ENCODE measurements around the gene FNBP1L.

DNA sequence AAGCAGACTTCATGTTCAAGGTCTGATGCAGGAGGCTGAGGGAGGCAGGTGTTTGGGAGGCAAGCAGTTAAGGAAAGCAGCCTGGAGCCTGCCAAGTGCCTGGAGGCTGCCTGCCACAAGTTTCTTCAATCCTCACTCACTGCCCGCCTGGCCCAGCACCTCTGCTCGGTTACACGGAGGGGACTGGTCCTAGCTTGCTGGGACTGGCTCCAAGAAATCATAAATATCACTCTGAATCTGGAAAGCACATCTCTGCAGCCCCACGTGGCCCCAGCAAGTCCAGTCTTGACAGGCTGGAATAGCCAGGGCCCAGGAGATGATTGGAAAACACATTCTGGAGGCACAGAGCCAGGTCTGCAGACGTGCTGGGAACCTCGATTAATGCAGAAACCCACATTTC, 149.8 kb downstream of the FNBP1L start:
- TF ChIP-seq, protein P1, sequence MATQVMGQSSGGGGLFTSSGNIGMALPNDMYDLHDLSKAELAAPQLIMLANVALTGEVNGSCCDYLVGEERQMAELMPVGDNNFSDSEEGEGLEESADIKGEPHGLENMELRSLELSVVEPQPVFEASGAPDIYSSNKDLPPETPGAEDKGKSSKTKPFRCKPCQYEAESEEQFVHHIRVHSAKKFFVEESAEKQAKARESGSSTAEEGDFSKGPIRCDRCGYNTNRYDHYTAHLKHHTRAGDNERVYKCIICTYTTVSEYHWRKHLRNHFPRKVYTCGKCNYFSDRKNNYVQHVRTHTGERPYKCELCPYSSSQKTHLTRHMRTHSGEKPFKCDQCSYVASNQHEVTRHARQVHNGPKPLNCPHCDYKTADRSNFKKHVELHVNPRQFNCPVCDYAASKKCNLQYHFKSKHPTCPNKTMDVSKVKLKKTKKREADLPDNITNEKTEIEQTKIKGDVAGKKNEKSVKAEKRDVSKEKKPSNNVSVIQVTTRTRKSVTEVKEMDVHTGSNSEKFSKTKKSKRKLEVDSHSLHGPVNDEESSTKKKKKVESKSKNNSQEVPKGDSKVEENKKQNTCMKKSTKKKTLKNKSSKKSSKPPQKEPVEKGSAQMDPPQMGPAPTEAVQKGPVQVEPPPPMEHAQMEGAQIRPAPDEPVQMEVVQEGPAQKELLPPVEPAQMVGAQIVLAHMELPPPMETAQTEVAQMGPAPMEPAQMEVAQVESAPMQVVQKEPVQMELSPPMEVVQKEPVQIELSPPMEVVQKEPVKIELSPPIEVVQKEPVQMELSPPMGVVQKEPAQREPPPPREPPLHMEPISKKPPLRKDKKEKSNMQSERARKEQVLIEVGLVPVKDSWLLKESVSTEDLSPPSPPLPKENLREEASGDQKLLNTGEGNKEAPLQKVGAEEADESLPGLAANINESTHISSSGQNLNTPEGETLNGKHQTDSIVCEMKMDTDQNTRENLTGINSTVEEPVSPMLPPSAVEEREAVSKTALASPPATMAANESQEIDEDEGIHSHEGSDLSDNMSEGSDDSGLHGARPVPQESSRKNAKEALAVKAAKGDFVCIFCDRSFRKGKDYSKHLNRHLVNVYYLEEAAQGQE (tag by site-specific recombination; IDR thresholded peaks at IDR 0.05): no peak
- TF ChIP-seq ZNF292 (tag by site-specific recombination; IDR thresholded peaks at IDR 0.05; ENCODE audit: borderline replicate concordance, low read depth) (no peak), ZNF19 (tag by site-specific recombination; IDR thresholded peaks at IDR 0.05; ENCODE audit: low read depth) (no peak)
- TF ChIP-seq, protein P2, sequence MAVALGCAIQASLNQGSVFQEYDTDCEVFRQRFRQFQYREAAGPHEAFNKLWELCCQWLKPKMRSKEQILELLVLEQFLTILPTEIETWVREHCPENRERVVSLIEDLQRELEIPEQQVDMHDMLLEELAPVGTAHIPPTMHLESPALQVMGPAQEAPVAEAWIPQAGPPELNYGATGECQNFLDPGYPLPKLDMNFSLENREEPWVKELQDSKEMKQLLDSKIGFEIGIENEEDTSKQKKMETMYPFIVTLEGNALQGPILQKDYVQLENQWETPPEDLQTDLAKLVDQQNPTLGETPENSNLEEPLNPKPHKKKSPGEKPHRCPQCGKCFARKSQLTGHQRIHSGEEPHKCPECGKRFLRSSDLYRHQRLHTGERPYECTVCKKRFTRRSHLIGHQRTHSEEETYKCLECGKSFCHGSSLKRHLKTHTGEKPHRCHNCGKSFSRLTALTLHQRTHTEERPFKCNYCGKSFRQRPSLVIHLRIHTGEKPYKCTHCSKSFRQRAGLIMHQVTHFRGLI (tag by site-specific recombination; IDR thresholded peaks at IDR 0.05): no peak
- TF ChIP-seq, protein P3, sequence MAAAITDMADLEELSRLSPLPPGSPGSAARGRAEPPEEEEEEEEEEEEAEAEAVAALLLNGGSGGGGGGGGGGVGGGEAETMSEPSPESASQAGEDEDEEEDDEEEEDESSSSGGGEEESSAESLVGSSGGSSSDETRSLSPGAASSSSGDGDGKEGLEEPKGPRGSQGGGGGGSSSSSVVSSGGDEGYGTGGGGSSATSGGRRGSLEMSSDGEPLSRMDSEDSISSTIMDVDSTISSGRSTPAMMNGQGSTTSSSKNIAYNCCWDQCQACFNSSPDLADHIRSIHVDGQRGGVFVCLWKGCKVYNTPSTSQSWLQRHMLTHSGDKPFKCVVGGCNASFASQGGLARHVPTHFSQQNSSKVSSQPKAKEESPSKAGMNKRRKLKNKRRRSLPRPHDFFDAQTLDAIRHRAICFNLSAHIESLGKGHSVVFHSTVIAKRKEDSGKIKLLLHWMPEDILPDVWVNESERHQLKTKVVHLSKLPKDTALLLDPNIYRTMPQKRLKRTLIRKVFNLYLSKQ (tag by site-specific recombination; IDR thresholded peaks at IDR 0.05; ENCODE audit: borderline replicate concordance): no peak
- TF ChIP-seq, protein P4, sequence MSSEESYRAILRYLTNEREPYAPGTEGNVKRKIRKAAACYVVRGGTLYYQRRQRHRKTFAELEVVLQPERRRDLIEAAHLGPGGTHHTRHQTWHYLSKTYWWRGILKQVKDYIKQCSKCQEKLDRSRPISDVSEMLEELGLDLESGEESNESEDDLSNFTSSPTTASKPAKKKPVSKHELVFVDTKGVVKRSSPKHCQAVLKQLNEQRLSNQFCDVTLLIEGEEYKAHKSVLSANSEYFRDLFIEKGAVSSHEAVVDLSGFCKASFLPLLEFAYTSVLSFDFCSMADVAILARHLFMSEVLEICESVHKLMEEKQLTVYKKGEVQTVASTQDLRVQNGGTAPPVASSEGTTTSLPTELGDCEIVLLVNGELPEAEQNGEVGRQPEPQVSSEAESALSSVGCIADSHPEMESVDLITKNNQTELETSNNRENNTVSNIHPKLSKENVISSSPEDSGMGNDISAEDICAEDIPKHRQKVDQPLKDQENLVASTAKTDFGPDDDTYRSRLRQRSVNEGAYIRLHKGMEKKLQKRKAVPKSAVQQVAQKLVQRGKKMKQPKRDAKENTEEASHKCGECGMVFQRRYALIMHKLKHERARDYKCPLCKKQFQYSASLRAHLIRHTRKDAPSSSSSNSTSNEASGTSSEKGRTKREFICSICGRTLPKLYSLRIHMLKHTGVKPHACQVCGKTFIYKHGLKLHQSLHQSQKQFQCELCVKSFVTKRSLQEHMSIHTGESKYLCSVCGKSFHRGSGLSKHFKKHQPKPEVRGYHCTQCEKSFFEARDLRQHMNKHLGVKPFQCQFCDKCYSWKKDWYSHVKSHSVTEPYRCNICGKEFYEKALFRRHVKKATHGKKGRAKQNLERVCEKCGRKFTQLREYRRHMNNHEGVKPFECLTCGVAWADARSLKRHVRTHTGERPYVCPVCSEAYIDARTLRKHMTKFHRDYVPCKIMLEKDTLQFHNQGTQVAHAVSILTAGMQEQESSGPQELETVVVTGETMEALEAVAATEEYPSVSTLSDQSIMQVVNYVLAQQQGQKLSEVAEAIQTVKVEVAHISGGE (tag by site-specific recombination; conservative IDR thresholded peaks at IDR 0.05; ENCODE audit: low read depth): no peak
